Psoas muscle (tissue), 8 donors: ENCODE results near the gene CHST2. TPM values are rescaled to one million over a fixed set of nuclear protein-coding genes. Genes with fewer than 3 reads are reported as not detected.

Experiments used
- ATAC-seq, 4 donors: fragments of 200-7000 bp; cut with Tn5 transposase; one replicate each; pipeline ENCODE4 v1.9.1; 2020; ENCODE audit warnings: moderate library complexity in 3 of 4, mild to moderate bottlenecking in 2 of 4
- DNase-seq, 2 donors: peaks; one replicate each; pipeline ENCODE4 v3.0.0-alpha.2; 2020
- H3K27ac ChIP-seq: fragments of 200-600 bp; one replicate; pipeline ENCODE4 v1.8.0; 2022
- H3K27me3 ChIP-seq, 3 donors: fragments of 200-600 bp in 1 of 3; one replicate each; pipeline versions ENCODE4 v1.6.1 to v1.8.0; 2013 to 2022; ENCODE audit warnings: low read length in 2 of 3, mild to moderate bottlenecking in 2 of 3, moderate library complexity in 1 of 3; ENCODE audit not compliant: insufficient read depth in 3 of 3
- H3K36me3 ChIP-seq, 2 donors: fragments of 200-600 bp in 1 of 2; one replicate each; pipeline versions ENCODE4 v1.6.1 to v1.8.0; 2013 to 2022; ENCODE audit warnings: low read depth in 1 of 2, mild to moderate bottlenecking in 1 of 2, moderate library complexity in 1 of 2; ENCODE audit not compliant: insufficient read depth in 1 of 2
- H3K4me1 ChIP-seq: fragments of 200-600 bp; one replicate; pipeline ENCODE4 v1.8.0; 2022
- H3K4me3 ChIP-seq: fragments of 200-600 bp; one replicate; pipeline ENCODE4 v1.8.0; 2022; ENCODE audit warnings: mild to moderate bottlenecking
- H3K9me3 ChIP-seq: fragments of 200-600 bp; one replicate; pipeline ENCODE4 v1.8.0; 2022
- CTCF ChIP-seq: fragments of 200-600 bp; IDR thresholded peaks from one replicate; pipeline ENCODE4 v1.8.0; 2022; ENCODE audit warnings: antibody characterized with exemption
- WGBS, 3 donors: extraction: QIAGEN DNeasy Blood & Tissue Kit; methylation state at CpG; one replicate each; pipeline versions ENCODE4 v1.1.6 to v1.1.7; 2013; 5-methylcytosine and 5-hydroxymethylcytosine counted together
- intact Hi-C, 2 donors: fragments of 100-400 bp; cut with DNase I; formaldehyde crosslinking; loops; one replicate each; pipeline versions ENCODE4 v1.11.0 to v1.14.2; 2022
- polyA plus RNA-seq, 3 donors: library from polyadenylated mRNA; stranded (reverse); fragments of 200-250 nt; gene quantifications; one replicate each; pipeline ENCODE4 v1.2.3, GENCODE V29; 2013
- total RNA-seq, 4 donors: library from RNA; stranded (reverse); fragmentation: NEBNext Ultra II Directional in 2 of 4; extraction: Animal tissue kit (Norgen Biotek cat#: 25700) in 2 of 4; gene quantifications; one replicate each; pipeline versions ENCODE4 v1.2.1 to v1.2.4, GENCODE V29; 2021 to 2023
- donor health status: healthy with polysubstance abuse.
- donor health status: DM: no; HTN: no; CAD: no; lungs with moderate emphysema.
- donor health status: Bipolar disorder and iron deficiency.
- donor health status: healthy.
- donor health status: DM: yes; HTN: yes; CAD: no.
- donor health status: DM: no; HTN: no; CAD: no.
- donor health status: DM: no; HTN: no; CAD: no.
- donor health status: DM: yes; HTN: yes; CAD: no.

The CHST2 gene
- total and polyA plus RNA-seq, 7 donors = 0.64 to 2.9 (median 1.8) TPM

GRCh38 chr3:143150071-143150470, 30.5 kb downstream of the CHST2 start:
- Histone ChIP-seq H3K4me1 (no peaks in the 10 kb centered on the region), H3K36me3 (no peaks in the 10 kb centered on the region), H3K27me3 (no peaks in the 10 kb centered on the region), H3K27ac (no peak overlapping the region), H3K9me3 (no peaks in the 10 kb centered on the region), H3K4me3 (no peak overlapping the region)
- intact Hi-C loops = no loop called here
- DNase-seq (no peak), ATAC-seq (no peak)
- no peak for TF ChIP-seq CTCF
- WGBS, 3 donors = 47 to 70% (median 54%) methylated on average over 3 of the region's 3 CpGs

GRCh38 chr3:143151004-143151731, 31.6 kb downstream of the CHST2 start:
- ATAC-seq (peak in 3 of 4 donors; percentile 40 to 75 (median 54)), DNase-seq (peak; percentile 27 to 62)
- Histone ChIP-seq H3K27me3 (no peaks in the 10 kb centered on the region), H3K4me3 (no peak overlapping the region), H3K36me3 (no peaks in the 10 kb centered on the region), H3K4me1 (no peaks in the 10 kb centered on the region), H3K9me3 (no peaks in the 10 kb centered on the region), H3K27ac (peak overlapping the region; percentile 41)
- TF ChIP-seq CTCF = no peak
- intact Hi-C loops = no loop called here
- WGBS, 3 donors = 54 to 62% (median 56%) methylated on average over 7 of the region's 7 CpGs

- Histone ChIP-seq H3K27me3 (no peaks in the 10 kb centered on the region), H3K27ac (no peak overlapping the region), H3K4me1 (no peaks in the 10 kb centered on the region), H3K36me3 (no peaks in the 10 kb centered on the region), H3K9me3 (no peaks in the 10 kb centered on the region), H3K4me3 (no peak overlapping the region)
- ATAC-seq (no peak), DNase-seq (no peak)
- 67 to 74% (median 68%) methylated on average over 5 of the region's 5 CpGs for WGBS, 3 donors
- intact Hi-C loops = no loop called here
- no peak for TF ChIP-seq CTCF
Observed at GRCh38 chr3:143152043-143152442, 32.5 kb downstream of the CHST2 start.

- ATAC-seq (no peak), DNase-seq (no peak)
- no peak overlapping the region for H3K4me3 ChIP-seq
- intact Hi-C loops = no loop called here
- H3K4me1 ChIP-seq = peaks cover 3% of the 10 kb centered on the region
- no peaks in the 10 kb centered on the region for H3K36me3 ChIP-seq
- no peak for TF ChIP-seq CTCF
- WGBS, 3 donors = 73 to 88% (median 74%) methylated on average over 4 of the region's 4 CpGs
- H3K9me3 ChIP-seq = no peaks in the 10 kb centered on the region
- no peaks in the 10 kb centered on the region for H3K27me3 ChIP-seq
- no peak overlapping the region for H3K27ac ChIP-seq
Observed at GRCh38 chr3:143155756-143156155, 36.2 kb downstream of the CHST2 start.
